Peyer's patch (tissue), 4 donors: Measurements from ENCODE around the gene TANGO6.

Experiments used
- POLR2A ChIP-seq, 2 donors: fragments of 450-650 bp; IDR thresholded peaks; one replicate each; pipeline ENCODE4 v1.5.1; 2017; ENCODE audit warnings: antibody characterized with exemption in 2 of 2, mild to moderate bottlenecking in 2 of 2, moderate library complexity in 2 of 2
- TF ChIP-seq, protein P1 (sequence below), 6 experiments: fragments of 450-650 bp in 4 of 6; fragments of 200-600 bp in 2 of 6; sonication (generic) in 1 of 6; IDR thresholded peaks; one replicate each; pipeline ENCODE4 v1.5.1; 2017 to 2019; ENCODE audit warnings: antibody characterized with exemption in 6 of 6, mild to moderate bottlenecking in 3 of 6, moderate library complexity in 1 of 6

DNA sequence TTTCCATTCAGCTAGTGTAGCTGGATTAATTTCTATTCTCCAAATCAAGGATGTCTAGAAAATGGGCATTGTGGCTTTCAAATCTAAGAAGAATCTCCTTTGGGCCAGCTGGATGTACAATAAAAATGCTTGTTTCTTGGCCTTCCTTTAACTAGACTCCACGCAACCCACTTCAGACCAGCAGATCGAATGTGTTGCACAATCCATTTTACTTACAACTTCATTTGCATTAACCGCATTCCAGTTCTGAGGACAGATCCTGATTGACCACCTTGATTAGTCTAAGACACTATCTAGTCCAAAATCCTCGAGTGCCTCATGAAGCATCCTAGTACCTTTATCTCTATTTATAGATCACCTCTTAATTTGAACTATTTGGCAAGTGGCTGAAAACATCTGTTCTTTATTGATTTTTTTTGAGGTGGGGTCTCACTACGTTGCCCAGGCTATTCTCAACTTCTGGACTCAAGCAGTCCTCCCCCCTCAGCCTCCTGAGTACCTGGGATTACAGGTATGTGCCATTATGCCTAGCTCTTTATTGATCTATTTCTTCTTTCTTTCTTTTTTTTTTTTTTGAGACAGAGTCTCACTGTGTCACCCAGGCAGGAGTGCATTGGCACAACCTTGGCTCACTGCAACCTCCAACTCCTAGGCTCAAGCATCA lies 241.8 kb downstream of the TANGO6 start:
- no peak for TF ChIP-seq POLR2A (IDR thresholded peaks at IDR 0.05)
- TF ChIP-seq, protein P1, sequence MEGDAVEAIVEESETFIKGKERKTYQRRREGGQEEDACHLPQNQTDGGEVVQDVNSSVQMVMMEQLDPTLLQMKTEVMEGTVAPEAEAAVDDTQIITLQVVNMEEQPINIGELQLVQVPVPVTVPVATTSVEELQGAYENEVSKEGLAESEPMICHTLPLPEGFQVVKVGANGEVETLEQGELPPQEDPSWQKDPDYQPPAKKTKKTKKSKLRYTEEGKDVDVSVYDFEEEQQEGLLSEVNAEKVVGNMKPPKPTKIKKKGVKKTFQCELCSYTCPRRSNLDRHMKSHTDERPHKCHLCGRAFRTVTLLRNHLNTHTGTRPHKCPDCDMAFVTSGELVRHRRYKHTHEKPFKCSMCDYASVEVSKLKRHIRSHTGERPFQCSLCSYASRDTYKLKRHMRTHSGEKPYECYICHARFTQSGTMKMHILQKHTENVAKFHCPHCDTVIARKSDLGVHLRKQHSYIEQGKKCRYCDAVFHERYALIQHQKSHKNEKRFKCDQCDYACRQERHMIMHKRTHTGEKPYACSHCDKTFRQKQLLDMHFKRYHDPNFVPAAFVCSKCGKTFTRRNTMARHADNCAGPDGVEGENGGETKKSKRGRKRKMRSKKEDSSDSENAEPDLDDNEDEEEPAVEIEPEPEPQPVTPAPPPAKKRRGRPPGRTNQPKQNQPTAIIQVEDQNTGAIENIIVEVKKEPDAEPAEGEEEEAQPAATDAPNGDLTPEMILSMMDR (IDR thresholded peaks at IDR 0.05) = no peak
